HG03432 (cell line): Measurements from ENCODE around the gene CCDC88C.
"Not testable (repeated sequence)": the region's sequence is repeated elsewhere in the genome, so short reads cannot be mapped to it uniquely, and the experiment has no call there.

Experiments
- ATAC-seq: cut with Tn5 transposase; IDR thresholded peaks from one replicate; pipeline ENCODE4 v1.9.1; 2021; ENCODE audit warnings: mild to moderate bottlenecking, moderate library complexity; ENCODE audit not compliant: unreplicated experiment

CCDC88C gene

GRCh38 chr14:91418387-91419043 is 895 bp upstream of the CCDC88C start:
- ATAC-seq, result peak; percentile 27

DNA sequence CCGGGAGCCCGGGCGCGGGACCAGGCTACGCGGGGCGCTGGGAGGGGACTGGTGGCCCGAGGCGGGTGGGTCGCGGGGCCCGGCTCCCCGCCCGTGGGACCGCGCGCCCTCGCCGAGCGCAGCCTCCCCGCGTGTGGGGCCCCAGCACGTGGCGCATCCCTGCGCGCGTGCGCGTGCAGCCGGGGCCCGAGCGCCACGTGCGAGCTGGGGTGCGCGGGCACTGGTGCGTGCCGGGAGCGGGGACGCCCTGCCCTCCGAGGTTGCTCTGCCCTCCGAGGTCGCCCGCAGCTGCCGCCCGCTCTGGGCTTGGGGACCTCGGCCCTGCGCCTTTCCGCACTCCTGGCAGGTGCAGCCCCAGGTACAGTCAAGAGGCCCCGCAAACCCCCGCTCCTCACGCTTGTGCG is 365 bp upstream of the CCDC88C start:
- ATAC-seq, result peak; percentile 31

DNA sequence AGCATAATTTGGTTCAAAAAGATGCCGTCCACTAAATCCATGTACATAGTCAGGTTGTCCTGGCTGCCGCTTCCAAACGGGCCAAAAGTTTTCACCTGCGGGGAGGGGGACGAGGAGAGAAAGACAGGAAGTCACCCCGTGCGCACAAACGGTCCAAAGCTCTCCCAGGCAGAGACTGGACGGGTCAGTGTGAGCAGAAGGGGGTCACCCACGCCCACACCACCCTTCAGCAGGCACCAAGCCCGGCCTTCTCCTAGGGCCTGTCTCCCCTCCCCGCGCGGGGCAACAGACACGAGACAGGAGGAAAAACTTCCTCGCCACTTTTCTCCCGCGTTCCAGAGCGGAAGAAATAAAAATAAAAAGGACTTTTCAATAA is 888 bp downstream of the CCDC88C start:
- ATAC-seq, result no peak

- ATAC-seq, result peak; percentile 60
These were observed 1.6 kb downstream of the CCDC88C start for GRCh38 chr14:91415794-91416743.

DNA sequence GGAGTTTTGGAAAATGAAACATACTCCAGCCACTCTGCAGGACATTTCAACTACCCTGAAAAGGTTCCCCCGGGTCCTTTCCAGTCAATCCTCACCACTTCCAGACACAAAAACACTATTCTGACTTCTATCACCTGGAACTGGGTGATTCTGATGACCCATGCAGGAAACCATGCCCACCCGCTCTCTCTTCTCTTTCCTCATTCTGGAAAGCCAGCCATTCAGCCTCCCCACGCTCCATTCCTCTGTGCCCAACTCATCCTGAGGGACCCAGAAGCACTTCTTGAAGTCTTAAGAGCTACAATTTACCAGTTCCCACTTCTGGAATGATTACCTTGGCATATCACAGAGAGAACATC is 3.2 kb downstream of the CCDC88C start:
- no peak for ATAC-seq

- ATAC-seq, result no peak
These were observed 3.8 kb downstream of the CCDC88C start for GRCh38 chr14:91413547-91414474.

DNA sequence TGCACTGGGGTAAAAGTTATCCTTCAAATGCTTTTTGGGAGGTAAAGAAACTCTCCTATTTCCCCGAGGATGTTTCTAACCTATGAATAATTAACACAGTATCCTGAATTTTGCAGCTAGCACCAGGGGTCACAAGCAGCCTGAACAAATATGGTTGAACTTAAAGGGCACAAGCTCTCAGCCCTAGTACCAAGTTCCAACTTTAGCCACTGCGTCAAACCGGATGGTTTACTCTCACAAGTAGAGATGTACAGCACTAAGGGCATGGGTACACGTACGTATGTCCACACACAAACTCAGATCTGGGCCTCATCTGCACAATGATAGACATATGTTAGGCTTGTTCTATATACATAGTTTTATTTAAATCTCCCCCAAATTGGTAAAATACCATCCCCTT is 4.7 kb downstream of the CCDC88C start:
- no peak for ATAC-seq

DNA sequence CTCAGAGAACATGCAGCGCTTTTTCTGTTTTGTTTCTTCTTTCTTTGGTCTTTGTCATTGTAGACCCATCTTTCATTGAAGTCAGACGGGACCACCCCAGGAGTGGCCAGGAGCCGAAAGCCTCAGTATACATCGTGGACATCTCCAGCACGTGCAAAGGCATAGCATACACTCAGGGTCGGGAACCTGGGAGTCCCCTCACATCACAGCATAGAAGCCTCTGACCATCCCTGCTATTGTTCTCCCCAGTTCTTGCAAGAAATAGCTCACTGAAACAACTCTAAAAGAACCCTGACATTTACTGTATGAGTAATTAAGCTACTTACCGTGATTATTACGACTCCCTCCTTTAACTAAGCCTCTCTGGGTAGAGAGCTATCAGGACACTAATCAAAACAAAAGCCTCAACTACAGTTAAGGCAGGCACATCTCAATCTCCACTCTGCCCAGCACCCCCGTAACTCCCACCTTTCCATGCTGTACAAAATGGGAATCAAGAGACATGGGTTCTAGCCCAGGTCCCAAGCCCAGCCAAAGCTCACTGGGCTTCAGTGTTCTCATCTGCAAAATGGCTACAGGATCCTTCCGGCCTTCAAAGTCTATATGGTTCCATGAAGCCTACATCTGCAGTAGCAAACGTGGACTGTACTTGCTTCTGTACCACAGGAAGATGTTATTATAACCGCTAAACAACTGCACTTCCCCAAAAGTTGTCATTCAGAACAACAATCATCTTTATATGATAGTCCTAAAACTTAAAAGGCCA is 6.7 kb downstream of the CCDC88C start:
- ATAC-seq, result peak; percentile 46

GRCh38 chr14:91409928-91410718 is 7.5 kb downstream of the CCDC88C start:
- peak; percentile 9 for ATAC-seq

GRCh38 chr14:91409240-91409639 is 8.4 kb downstream of the CCDC88C start:
- ATAC-seq, result not testable (repeated sequence)

DNA sequence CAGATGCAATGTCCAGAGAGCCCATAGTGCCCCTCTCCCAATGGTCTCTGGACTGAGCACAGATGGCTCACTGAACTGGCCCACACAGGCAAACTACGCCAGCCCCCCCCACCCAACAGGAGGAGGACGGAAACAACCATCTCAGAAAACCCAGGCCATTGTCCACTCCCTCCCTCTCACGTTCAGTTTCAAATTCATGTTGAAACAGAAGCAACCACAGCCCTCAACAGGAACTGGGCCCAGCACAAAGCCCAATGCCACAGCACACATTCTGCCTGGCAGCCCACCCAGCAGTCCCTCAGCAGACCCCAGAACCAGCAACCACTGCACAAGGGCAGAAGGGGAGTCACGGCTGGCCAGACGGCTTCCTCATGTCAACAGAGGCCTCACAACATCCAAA is 10.6 kb downstream of the CCDC88C start:
- no peak for ATAC-seq

DNA sequence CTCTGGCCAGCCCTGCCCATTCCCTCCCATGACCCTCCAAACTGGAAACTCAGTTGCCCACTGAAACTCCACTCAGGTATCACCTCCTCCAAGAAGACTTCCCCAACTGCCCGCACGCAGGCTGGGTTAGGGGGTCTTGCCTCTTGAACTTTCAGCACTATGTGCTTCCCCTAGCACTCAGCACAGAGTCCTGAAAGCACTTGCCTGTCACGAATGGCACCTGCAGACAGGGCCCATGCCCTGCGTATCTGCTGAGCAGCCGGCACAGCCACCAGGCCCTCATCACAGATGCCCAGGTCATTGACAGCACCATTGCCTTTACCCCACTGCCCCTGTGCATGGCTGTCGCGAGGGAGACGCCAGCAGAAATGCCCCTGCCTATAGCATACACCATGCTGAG is 11.2 kb downstream of the CCDC88C start:
- ATAC-seq, result no peak

GRCh38 chr14:91405724-91406435 is 11.7 kb downstream of the CCDC88C start:
- no peak for ATAC-seq

- ATAC-seq, result no peak
These were observed 12.3 kb downstream of the CCDC88C start for GRCh38 chr14:91405241-91405721.

DNA sequence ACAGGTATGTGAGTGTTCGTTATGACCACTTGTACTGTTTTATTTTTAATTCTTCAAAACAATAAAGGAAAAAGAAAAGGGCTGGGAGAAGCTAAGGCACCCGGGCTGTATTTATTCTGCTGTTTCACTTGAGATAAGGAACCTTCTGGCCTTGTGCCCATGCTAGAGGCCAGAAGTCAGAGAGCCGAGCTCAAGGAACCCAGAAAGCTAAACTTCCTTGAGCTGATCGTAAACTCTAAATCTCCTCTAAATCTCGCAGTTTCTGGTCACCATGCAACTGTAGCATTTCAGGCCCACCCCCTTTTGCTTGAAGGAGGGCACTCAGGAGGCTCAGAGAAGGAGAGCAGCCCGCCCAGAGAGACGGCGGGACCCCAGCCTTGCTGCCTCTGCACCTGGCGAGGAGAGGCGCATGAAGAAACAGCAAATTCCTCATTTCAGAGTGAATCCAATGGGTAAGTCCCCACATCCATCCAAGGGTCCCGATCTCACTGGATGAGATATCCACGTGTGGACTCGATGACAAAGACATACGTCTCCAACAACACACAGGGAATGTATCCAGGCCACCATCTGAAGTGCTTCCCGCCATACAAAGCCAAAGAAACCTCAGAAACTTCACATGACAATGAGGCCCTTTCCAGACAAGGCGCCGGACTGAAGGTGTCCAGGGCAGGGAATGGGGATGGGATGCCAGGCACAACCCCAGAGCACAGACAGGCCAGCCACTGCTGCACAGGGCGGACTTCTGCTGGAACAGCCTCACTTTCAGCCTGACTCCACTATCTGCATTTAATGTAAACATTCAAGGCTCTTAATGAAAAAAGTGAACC is 14.6 kb downstream of the CCDC88C start:
- no peak for ATAC-seq

GRCh38 chr14:91402348-91402747 is 15.3 kb downstream of the CCDC88C start:
- ATAC-seq, result no peak

DNA sequence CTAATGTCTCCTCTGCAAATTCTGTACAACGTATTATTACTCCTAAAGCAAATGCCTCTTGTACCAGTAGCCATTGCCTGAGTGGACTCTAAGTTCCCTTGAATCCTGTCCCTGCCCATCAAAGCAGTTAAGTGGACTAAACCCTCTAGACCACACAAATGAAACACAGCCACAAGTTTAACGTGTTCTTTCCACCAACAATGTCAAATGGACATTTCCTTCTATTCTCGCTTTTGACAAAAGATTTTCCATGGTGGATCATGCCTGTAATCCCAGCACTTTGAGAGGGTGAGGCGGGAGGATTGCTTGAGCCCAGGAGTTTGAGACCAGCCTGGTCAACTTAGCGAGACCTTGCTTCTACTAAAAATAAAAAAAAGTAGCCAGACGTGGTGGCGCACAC is 15.9 kb downstream of the CCDC88C start:
- ATAC-seq, result no peak

DNA sequence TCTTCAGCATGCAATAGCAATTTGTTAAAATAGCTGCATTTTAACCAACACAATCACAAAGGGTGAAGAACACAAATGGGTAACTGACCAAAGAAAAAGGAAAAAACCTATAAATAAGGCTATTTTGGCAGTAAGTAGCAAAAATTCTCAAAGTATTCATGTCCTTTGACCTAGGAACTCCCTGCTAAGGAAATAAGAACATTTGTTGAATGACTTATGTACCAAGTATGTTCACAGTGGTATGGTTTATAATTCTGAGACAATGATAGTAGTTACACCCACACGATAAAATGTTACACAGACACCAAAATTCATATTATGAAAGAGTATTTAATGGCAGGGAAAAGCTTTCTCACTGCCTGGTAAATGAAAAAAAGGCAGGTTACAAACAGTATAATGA is 16.9 kb downstream of the CCDC88C start:
- no peak for ATAC-seq
